ENCODE results near the gene TMEM225B.

TMEM225B gene

DNA sequence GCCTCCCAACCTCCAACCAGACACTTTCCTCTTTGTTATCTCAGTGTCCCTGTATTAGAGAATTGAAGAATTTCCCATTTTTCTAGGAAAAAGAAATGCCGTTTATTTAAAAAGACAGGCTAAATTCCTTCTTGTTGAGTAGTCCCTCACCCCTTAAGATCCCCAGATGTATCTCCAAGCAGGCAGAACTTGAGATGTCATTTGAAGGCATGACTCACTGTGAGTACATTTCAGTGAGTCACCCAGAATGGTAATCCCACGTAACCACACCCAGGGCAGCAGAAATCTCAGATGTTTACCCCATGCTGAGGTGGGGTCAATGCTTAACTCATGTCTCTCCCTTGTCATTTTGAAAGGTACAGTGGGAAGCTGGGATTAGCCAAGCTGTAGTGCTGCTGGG, 35.2 kb upstream of the TMEM225B start (continued):
- TF ChIP-seq, protein P1, sequence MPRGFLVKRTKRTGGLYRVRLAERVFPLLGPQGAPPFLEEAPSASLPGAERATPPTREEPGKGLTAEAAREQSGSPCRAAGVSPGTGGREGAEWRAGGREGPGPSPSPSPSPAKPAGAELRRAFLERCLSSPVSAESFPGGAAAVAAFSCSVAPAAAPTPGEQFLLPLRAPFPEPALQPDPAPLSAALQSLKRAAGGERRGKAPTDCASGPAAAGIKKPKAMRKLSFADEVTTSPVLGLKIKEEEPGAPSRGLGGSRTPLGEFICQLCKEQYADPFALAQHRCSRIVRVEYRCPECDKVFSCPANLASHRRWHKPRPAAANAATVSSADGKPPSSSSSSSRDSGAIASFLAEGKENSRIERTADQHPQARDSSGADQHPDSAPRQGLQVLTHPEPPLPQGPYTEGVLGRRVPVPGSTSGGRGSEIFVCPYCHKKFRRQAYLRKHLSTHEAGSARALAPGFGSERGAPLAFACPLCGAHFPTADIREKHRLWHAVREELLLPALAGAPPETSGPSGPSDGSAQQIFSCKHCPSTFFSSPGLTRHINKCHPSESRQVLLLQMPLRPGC (tag by site-specific recombination; IDR thresholded peaks at IDR 0.05) = peak; percentile 68
- TF ChIP-seq ZNF677 (tag by site-specific recombination; IDR thresholded peaks at IDR 0.05) = no peak
- TF ChIP-seq ZNF830 (tag by site-specific recombination; IDR thresholded peaks at IDR 0.05; ENCODE audit: low read depth) = no peak
- TF ChIP-seq ZNF624 (tag by site-specific recombination; IDR thresholded peaks at IDR 0.05) = no peak
- TF ChIP-seq ZNF629 (tag by site-specific recombination; IDR thresholded peaks at IDR 0.05) = peak; percentile 94
- TF ChIP-seq YY1 (tag by site-specific recombination; IDR thresholded peaks at IDR 0.05) = no peak
- TF ChIP-seq ZNF394 (tag by site-specific recombination; IDR thresholded peaks at IDR 0.05; ENCODE audit: borderline replicate concordance) = peak; percentile 66; the same call in 1 of the 2 replicates
- no peak for TF ChIP-seq ZNF529 (tag by site-specific recombination; IDR thresholded peaks at IDR 0.05; ENCODE audit: insufficient replicate concordance)
- peak; percentile 78 for TF ChIP-seq GLIS2 (tag by site-specific recombination; IDR thresholded peaks at IDR 0.05)
- TF ChIP-seq ZSCAN5A (tag by site-specific recombination; IDR thresholded peaks at IDR 0.05) = no peak
- no peak for TF ChIP-seq ZNF548 (tag by site-specific recombination; IDR thresholded peaks at IDR 0.05)
- TF ChIP-seq ZNF791 (tag by site-specific recombination; IDR thresholded peaks at IDR 0.05) = no peak
- TF ChIP-seq SETDB1 (IDR thresholded peaks at IDR 0.05; ENCODE audit: insufficient read length, low read length) = no peak
- no peak for TF ChIP-seq AEBP2 (tag by site-specific recombination; IDR thresholded peaks at IDR 0.05; ENCODE audit: borderline replicate concordance)
- no peak for TF ChIP-seq ZNF37A (tag by site-specific recombination; IDR thresholded peaks at IDR 0.05)
- TF ChIP-seq KLF1 (tag by site-specific recombination; IDR thresholded peaks at IDR 0.05) = peak; percentile 81
- TF ChIP-seq KLF16 (tag by site-specific recombination; IDR thresholded peaks at IDR 0.05) = no peak
- TF ChIP-seq, protein P2, sequence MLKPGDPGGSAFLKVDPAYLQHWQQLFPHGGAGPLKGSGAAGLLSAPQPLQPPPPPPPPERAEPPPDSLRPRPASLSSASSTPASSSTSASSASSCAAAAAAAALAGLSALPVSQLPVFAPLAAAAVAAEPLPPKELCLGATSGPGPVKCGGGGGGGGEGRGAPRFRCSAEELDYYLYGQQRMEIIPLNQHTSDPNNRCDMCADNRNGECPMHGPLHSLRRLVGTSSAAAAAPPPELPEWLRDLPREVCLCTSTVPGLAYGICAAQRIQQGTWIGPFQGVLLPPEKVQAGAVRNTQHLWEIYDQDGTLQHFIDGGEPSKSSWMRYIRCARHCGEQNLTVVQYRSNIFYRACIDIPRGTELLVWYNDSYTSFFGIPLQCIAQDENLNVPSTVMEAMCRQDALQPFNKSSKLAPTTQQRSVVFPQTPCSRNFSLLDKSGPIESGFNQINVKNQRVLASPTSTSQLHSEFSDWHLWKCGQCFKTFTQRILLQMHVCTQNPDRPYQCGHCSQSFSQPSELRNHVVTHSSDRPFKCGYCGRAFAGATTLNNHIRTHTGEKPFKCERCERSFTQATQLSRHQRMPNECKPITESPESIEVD (tag by site-specific recombination; IDR thresholded peaks at IDR 0.05) = no peak
- no peak for TF ChIP-seq ZNF112 (tag by site-specific recombination; IDR thresholded peaks at IDR 0.05)
- 0 out of 2 replicates have a peak, but pooled peaks have one; percentile 33 for TF ChIP-seq ZSCAN23 (tag by site-specific recombination; IDR thresholded peaks at IDR 0.05)
- no peak for TF ChIP-seq ZNF174 (tag by site-specific recombination; IDR thresholded peaks at IDR 0.05)
- TF ChIP-seq SP7 (tag by site-specific recombination; IDR thresholded peaks at IDR 0.05) = peak; percentile 95
- TF ChIP-seq ZNF354C (tag by site-specific recombination; IDR thresholded peaks at IDR 0.05; ENCODE audit: borderline replicate concordance, low read depth) = no peak
- TF ChIP-seq ZNF639 (tag by site-specific recombination; IDR thresholded peaks at IDR 0.05) = peak; percentile 73
- peak; percentile 69; the same call in 1 of the 2 replicates for TF ChIP-seq KLF9 (tag by site-specific recombination; IDR thresholded peaks at IDR 0.05; ENCODE audit: low read depth)
- TF ChIP-seq ZNF544 (tag by site-specific recombination; IDR thresholded peaks at IDR 0.05) = no peak
- 0 out of 2 replicates have a peak, but pooled peaks have one; percentile 37 for TF ChIP-seq ZNF843 (tag by site-specific recombination; IDR thresholded peaks at IDR 0.05)
- TF ChIP-seq PRDM1 (tag by site-specific recombination; IDR thresholded peaks at IDR 0.05) = 0 out of 2 replicates have a peak, but pooled peaks have one; percentile 27
- no peak for TF ChIP-seq ZNF266 (tag by site-specific recombination; IDR thresholded peaks at IDR 0.05; ENCODE audit: low read depth)
- TF ChIP-seq, protein P3, sequence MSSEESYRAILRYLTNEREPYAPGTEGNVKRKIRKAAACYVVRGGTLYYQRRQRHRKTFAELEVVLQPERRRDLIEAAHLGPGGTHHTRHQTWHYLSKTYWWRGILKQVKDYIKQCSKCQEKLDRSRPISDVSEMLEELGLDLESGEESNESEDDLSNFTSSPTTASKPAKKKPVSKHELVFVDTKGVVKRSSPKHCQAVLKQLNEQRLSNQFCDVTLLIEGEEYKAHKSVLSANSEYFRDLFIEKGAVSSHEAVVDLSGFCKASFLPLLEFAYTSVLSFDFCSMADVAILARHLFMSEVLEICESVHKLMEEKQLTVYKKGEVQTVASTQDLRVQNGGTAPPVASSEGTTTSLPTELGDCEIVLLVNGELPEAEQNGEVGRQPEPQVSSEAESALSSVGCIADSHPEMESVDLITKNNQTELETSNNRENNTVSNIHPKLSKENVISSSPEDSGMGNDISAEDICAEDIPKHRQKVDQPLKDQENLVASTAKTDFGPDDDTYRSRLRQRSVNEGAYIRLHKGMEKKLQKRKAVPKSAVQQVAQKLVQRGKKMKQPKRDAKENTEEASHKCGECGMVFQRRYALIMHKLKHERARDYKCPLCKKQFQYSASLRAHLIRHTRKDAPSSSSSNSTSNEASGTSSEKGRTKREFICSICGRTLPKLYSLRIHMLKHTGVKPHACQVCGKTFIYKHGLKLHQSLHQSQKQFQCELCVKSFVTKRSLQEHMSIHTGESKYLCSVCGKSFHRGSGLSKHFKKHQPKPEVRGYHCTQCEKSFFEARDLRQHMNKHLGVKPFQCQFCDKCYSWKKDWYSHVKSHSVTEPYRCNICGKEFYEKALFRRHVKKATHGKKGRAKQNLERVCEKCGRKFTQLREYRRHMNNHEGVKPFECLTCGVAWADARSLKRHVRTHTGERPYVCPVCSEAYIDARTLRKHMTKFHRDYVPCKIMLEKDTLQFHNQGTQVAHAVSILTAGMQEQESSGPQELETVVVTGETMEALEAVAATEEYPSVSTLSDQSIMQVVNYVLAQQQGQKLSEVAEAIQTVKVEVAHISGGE (tag by site-specific recombination; conservative IDR thresholded peaks at IDR 0.05; ENCODE audit: low read depth) = no peak
- TF ChIP-seq ZNF776 (tag by site-specific recombination; IDR thresholded peaks at IDR 0.05; ENCODE audit: borderline replicate concordance) = no peak

Data from HEK293 (cell line).